Stimulated activated CD8-positive, alpha-beta memory T cell treated with anti-CD3 and anti-CD28 coated beads, Interleukin-7, amount 100 ng/mL, for 1 hour (primary cell): Measurements from ENCODE around the gene SVIL.
"Not testable (repeated sequence)": the region's sequence is repeated elsewhere in the genome, so short reads cannot be mapped to it uniquely, and the experiment has no call there.

ENCODE experiments used
- DNase-seq, 2 donors: peaks; one replicate each; pipeline ENCODE4 v3.0.0-alpha.2; 2020; ENCODE audit warnings: low read depth in 2 of 2

Gene SVIL

GRCh38 chr10:29487032-29487883, 147.5 kb downstream of the SVIL start:
- DNase-seq = not testable (repeated sequence)

GRCh38 chr10:29486433-29486832, 148.3 kb downstream of the SVIL start:
- no peak for DNase-seq

- not testable (repeated sequence) for DNase-seq
These were observed 150.1 kb downstream of the SVIL start for GRCh38 chr10:29484677-29485076.

DNA sequence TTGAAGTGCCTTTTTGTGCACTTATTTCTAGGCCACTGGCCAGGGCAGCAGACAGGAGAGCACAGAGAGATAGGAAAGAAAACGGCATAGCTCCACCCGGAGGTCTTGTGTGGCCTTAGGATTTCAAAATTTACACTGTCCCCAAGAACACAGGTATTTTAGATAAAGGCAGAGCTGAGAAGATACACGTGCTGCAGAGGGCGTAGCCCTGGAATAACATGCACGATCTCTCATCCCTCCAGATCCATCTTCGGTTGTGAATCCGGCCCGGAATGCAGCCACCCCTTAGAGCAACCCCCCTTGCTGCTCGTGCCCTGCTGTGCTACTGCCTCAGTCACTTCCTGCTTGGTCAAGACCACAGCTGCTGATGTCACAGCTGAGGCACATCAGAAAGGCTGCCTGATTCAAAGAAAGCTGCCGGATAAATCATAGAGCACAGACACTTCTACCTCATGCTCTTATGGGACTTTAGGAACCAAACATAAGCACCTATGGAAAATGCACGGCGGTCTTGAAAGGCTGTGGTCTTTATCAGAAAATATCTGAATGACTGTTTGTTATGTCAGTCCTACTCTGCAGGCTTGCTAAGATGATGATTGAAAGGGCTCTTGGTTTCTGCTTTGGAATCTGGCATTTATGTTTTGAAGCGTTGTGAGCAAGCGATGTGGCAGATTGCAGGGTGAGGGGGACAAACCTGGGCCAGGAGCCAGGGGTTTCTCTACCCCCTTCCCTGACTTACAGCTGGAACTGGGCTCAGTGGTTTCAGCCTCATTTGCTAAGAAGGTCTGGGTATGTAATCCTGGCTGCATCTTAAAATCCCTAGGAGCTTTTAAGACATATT, 152.0 kb downstream of the SVIL start:
- no peak for DNase-seq

GRCh38 chr10:29481906-29482440, 152.8 kb downstream of the SVIL start:
- no peak for DNase-seq

GRCh38 chr10:29479981-29480954, 154.5 kb downstream of the SVIL start:
- no peak for DNase-seq

GRCh38 chr10:29479081-29479925, 155.5 kb downstream of the SVIL start:
- DNase-seq = no peak

- DNase-seq = no peak
These were observed 161.2 kb downstream of the SVIL start for GRCh38 chr10:29473406-29474100.

- no peak for DNase-seq
These were observed 161.7 kb downstream of the SVIL start for GRCh38 chr10:29473087-29473356.

DNA sequence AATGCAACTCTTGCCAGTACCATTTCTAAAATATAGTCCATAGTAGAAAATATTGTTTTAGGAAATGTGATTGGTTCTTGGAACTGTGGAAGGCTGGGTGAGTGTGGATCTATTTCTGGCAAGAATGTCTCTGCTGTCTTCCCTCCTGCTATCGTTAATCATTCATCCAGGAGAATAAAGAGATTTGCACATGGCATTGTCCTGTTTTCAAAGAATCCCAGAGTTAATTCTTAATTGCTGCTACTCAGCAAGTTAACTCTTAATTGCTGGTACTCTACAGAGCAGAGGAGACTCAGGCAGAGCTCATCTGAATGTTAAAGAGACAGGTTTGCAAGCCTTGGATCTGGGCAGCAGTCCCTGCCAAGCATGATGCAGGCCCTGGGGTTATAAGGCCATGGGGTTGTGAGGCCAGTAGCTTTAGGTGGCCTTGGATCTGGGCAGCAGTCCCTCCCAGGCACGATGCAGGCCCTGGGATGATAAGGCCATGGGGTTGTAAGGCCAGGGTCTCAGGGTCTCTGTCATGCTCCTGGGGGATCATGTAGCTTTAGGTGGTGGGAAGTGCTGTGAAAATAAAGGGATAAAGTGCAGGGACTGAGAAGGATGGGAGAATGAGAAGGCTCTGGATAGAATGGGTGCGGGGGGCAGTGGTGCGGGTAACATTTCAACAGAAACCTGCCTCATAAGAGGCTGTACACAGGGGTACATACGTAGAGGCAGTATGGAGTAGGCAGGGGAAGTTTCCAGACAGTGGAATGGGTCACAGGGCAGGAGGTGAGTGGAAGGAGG, 162.3 kb downstream of the SVIL start:
- no peak for DNase-seq

GRCh38 chr10:29471544-29471859, 163.3 kb downstream of the SVIL start:
- DNase-seq = no peak

DNA sequence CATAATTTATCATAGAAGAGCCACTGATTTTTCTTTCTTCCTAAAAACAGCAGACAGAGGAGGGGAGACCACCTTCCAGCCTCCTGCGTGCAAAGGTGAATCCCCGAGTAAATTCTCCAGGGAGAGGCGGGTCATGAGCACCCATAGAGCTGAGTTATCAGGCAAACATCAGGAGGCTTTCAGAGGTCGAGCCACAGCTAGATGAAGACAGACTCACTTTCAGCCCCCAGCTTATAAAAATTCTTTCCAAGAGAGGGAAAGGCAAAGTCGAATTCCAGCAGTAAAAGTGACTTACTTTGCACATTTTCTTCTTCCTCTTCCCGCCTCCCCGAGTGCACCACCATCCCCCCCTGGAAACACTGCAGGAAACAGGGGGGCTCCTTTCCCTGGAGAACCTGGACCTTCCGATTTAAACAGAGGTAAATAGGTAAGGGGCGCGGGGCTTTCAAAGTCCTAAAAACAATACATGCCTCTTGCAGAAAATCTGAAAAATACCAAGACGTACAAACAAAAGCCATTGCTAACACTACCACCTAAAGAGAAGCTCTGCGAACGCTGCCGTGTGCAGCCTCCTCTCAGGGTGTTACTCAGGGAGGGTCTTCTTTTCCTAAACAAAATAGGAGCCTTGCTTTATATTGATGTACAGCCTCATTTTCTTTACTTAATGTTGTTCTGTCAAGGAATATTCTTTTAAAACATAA, 163.8 kb downstream of the SVIL start:
- DNase-seq = no peak

DNA sequence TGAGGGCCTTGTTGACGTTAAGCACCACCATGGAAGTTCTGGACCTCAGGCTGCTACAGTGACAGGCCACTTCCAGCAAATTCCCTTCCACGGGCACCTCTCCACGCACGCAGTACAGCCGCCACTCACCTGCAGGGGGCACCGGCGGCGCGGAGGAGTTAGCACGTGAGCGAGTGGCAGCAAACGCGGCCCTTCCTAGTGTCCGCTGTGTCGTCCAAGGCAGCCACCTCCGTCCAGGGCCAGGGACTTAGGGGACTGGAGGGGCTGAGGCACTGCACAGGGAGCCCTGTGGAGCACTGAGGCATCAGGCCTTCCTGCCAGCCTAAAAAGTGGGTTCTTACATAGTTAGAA, 164.4 kb downstream of the SVIL start:
- DNase-seq = no peak

DNA sequence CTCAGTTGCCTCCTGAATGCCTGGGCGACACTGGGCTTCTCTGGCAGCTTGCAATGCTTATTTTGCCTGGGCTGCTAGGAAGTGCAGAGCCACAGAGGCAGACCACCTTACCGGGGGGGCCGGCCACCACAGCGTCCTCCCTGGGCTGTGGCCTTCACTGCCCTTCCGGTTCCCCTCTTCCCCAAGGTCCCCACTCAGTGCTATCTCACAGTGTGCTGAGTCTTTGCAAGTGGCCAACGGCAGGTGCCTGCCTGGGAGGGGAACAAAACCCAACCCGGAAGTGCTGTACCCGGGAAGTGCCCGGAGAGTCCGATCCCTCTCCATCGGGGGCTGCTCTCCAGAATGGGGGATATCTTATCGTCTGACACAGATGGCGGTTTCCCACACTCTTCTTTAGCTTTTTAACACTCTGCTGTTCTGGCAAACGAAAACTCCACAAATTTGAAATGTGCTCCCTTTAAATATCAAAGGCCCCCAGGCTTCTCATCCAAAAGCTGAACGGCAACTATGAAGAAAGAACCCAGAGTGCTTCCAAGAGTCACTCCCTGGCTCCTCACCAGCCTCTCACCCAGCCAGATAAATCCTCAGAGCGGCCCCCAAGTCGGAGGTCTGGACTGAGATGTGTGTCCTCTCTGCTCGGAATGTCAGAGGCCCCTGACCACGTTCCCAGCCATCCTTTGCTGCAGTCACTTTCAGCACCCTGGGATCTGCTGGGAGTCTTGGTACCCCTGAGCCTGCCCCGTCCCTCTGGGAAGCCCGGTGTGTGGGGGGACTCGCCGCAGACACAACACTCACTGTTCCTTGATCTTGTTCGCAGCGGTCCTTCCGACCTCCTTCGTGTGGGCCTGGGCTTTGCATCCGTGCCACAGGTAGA, 165.1 kb downstream of the SVIL start:
- no peak for DNase-seq

- no peak for DNase-seq
These were observed 169.4 kb downstream of the SVIL start for GRCh38 chr10:29465384-29465783.

DNA sequence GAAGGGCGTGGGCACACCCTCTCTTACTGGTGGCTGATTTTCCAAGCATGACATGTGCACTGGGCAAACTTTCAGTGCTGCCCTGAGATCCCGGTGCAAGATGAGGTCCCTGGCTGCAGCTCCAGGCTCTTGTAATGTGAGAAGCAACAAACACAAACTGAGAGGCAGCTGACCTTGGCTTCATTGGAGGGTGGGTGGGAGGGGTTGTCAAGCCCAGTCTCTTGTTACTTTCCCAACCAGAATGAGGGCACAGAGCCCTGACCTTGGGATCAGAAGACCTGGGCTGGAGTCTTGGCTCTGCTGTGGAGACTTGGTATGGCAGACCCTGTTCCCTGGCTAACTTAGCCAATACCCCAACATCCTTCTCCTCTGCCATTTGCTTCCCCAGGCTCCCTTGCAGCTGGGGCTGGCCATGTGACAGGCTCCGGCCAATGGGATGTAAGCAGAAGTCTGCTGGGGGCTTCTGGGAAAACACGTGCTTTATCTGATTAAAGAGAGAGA, 170.1 kb downstream of the SVIL start:
- not testable (repeated sequence) for DNase-seq

GRCh38 chr10:29461042-29461441, 173.7 kb downstream of the SVIL start:
- no peak for DNase-seq

DNA sequence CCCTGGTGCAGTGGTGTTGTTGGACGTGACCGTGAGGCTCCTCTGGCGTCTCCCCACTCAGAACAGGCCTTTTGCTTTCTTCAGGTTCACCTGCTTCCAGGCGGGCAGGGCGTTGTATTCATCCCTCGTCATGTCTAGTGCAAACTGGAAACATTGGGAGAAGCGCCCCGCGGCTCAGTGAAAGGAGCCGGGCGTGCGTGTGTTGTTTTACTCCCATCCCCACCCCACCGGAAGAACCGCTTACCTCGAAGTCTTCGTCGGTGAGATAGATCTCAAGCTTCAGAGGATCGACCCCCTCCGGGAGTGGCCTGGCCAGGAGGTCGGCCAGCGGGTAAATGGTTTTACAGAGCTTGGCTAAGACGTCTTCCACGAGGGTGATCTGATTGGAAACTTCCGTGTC, 176.6 kb downstream of the SVIL start:
- not testable (repeated sequence) for DNase-seq
